AG04449 (cell line): ENCODE data around the gene DPH6.

Source experiments
- CTCF ChIA-PET: fragments of 350-600 bp; formaldehyde crosslinking; extraction: SDS; loops from one replicate; lab custom pipeline; 2021; ENCODE audit warnings: antibody characterized with exemption; lab: Yijun Ruan, JAX
- POLR2A ChIA-PET: fragments of 400-600, 350-600 bp; formaldehyde crosslinking; extraction: SDS; loops from one replicate; lab custom pipeline; 2020; ENCODE audit warnings: antibody characterized with exemption, inconsistent platforms; lab: Yijun Ruan, JAX
- DNase-seq: peaks from one replicate; pipeline ENCODE4 v3.0.0-alpha.2; 2010; ENCODE audit warnings: low read depth, low spot score
- H3K4me3 ChIP-seq: 2 replicates; pipeline ENCODE4 v1.5.1; 2011; ENCODE audit warnings: low read depth, mild to moderate bottlenecking, control low read depth, low read length
- TF ChIP-seq, protein P1 (sequence below): IDR thresholded peaks from one replicate; pipeline ENCODE4 v1.5.1; 2011; ENCODE audit warnings: mild to moderate bottlenecking, moderate library complexity, low read length, control low read depth, inconsistent platforms; ENCODE audit not compliant: insufficient read depth; ENCODE audit errors: missing control alignments

The DPH6 gene

DNA sequence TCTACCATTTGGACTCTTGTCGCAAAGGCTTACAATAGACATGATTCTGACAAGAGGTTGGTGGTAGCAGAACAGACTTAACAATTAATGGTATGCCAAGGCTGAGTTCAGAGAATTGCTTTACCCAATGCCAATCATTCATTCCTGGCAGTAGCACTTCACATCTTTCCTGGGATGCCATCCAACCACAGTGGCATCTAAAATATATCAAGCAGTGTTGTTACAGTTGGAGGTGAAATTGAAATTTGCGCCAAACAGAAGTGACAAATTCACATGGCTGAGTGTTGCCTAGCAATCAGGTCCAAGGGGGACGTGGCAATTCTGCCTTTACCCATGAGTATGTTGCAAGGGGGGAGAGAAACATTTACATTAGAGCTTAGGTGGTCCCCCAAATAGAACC is 21.0 kb upstream of the DPH6 start:
- DNase-seq = no peak
- TF ChIP-seq, protein P1, sequence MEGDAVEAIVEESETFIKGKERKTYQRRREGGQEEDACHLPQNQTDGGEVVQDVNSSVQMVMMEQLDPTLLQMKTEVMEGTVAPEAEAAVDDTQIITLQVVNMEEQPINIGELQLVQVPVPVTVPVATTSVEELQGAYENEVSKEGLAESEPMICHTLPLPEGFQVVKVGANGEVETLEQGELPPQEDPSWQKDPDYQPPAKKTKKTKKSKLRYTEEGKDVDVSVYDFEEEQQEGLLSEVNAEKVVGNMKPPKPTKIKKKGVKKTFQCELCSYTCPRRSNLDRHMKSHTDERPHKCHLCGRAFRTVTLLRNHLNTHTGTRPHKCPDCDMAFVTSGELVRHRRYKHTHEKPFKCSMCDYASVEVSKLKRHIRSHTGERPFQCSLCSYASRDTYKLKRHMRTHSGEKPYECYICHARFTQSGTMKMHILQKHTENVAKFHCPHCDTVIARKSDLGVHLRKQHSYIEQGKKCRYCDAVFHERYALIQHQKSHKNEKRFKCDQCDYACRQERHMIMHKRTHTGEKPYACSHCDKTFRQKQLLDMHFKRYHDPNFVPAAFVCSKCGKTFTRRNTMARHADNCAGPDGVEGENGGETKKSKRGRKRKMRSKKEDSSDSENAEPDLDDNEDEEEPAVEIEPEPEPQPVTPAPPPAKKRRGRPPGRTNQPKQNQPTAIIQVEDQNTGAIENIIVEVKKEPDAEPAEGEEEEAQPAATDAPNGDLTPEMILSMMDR = no peak
- ChIA-PET POLR2A (no interaction called here), CTCF (interaction anchor here (0.7 kb wide), 1 partner anchor 20 kb away, joined by 3 read pairs; no protein-coding TSS in a partner anchor)
- H3K4me3 ChIP-seq = no peak overlapping the region

DNA sequence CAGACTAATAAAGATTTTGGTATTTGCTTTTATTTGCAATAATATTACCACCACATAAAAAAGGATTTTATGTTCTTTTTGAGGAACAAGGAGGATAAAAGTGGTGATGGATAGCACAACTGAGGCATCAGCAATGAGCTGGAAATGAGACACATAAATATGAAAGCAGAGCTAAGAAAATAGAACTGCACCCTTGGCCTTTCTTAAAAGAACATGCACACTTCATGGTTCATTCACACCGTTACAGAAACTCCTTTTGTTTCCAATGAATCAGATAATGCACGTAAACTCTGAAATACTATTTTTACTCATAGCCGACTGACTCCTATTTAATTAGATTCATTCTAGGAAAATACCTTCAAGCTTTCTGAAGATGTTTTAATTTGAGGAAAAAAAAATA is 19.9 kb upstream of the DPH6 start:
- no peak for DNase-seq
- CTCF ChIA-PET = no interaction called here
- POLR2A ChIA-PET = no interaction called here
- no peak overlapping the region for H3K4me3 ChIP-seq
- TF ChIP-seq, protein P1 = no peak

GRCh38 chr15:35562641-35563040 is 16.7 kb upstream of the DPH6 start:
- CTCF ChIA-PET = interaction anchor here (1.1 kb wide), 1 partner anchor 15 kb away, joined by 3 read pairs; no protein-coding TSS in a partner anchor
- H3K4me3 ChIP-seq = no peak overlapping the region
- POLR2A ChIA-PET = no interaction called here
- TF ChIP-seq, protein P1 = no peak
- DNase-seq = no peak

DNA sequence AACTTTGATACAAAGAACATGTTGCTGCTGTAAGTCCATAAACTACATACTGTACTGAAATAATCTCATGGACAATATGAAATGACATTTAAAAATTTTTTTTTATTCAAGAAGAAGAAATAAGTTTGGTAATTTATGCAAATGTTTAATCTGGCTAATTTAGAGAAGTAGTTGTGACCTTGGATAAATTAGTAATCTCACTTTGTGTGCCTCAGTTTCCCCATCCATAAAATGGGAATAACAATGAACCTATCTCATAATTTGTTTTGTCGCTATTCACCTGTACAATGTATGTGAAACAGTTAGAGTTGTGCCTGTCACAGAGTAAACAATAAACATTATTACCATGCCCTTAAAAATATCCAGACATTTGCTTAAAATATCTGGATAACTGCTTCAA is 15.3 kb upstream of the DPH6 start:
- no peak overlapping the region for H3K4me3 ChIP-seq
- TF ChIP-seq, protein P1 = no peak
- ChIA-PET POLR2A (no interaction called here), CTCF (no interaction called here)
- no peak for DNase-seq

GRCh38 chr15:35560870-35561269 is 14.9 kb upstream of the DPH6 start:
- TF ChIP-seq, protein P1 = no peak
- no peak for DNase-seq
- H3K4me3 ChIP-seq = no peak overlapping the region
- CTCF ChIA-PET = no interaction called here
- POLR2A ChIA-PET = no interaction called here

- ChIA-PET POLR2A (no interaction called here), CTCF (no interaction called here)
- TF ChIP-seq, protein P1 = no peak
- H3K4me3 ChIP-seq = no peak overlapping the region
- DNase-seq = no peak
Observed at GRCh38 chr15:35560258-35560657, 14.3 kb upstream of the DPH6 start.
